Activated CD8-positive, alpha-beta memory T cell treated with anti-CD3 and anti-CD28 coated beads, Interleukin-2, amount 50 U/mL, for 1 hour (primary cell): ENCODE measurements around the gene STEAP1.
"Not testable (repeated sequence)": the region's sequence is repeated elsewhere in the genome, so short reads cannot be mapped to it uniquely, and the experiment has no call there.

Experiments used
- DNase-seq: peaks from one replicate; pipeline ENCODE4 v3.0.0-alpha.2; 2020; ENCODE audit errors: extremely low read depth

Gene STEAP1

GRCh38 chr7:90173127-90173844, 19.0 kb downstream of the STEAP1 start:
- no peak for DNase-seq

GRCh38 chr7:90175667-90176066, 21.4 kb downstream of the STEAP1 start:
- DNase-seq = no peak

- no peak for DNase-seq
Measured at GRCh38 chr7:90176195-90176594, 21.9 kb downstream of the STEAP1 start.

GRCh38 chr7:90178166-90178565, 23.9 kb downstream of the STEAP1 start:
- DNase-seq = no peak

GRCh38 chr7:90178679-90179278, 24.5 kb downstream of the STEAP1 start:
- no peak for DNase-seq

- DNase-seq = no peak
Measured at GRCh38 chr7:90180011-90180585, 25.8 kb downstream of the STEAP1 start.

GRCh38 chr7:90180649-90181048, 26.4 kb downstream of the STEAP1 start:
- DNase-seq = no peak

- DNase-seq = no peak
Measured at GRCh38 chr7:90181485-90181884, 27.2 kb downstream of the STEAP1 start.

- DNase-seq = not testable (repeated sequence)
Measured at GRCh38 chr7:90186290-90186689, 32.0 kb downstream of the STEAP1 start.

- DNase-seq = no peak
Measured at GRCh38 chr7:90187507-90188050, 33.3 kb downstream of the STEAP1 start.

- no peak for DNase-seq
Measured at GRCh38 chr7:90188281-90188680, 34.0 kb downstream of the STEAP1 start.

GRCh38 chr7:90190995-90191394, 36.7 kb downstream of the STEAP1 start:
- DNase-seq = no peak

- no peak for DNase-seq
Measured at GRCh38 chr7:90191648-90192047, 37.4 kb downstream of the STEAP1 start.

- no peak for DNase-seq
Measured at GRCh38 chr7:90192876-90193750, 38.8 kb downstream of the STEAP1 start.

- DNase-seq = no peak
Measured at GRCh38 chr7:90194911-90195809, 40.9 kb downstream of the STEAP1 start.

GRCh38 chr7:90201500-90202195, 47.4 kb downstream of the STEAP1 start:
- DNase-seq = no peak

GRCh38 chr7:90207956-90208355, 53.7 kb downstream of the STEAP1 start:
- DNase-seq = no peak

- no peak for DNase-seq
Measured at GRCh38 chr7:90209776-90210175, 55.5 kb downstream of the STEAP1 start.

GRCh38 chr7:90210475-90210874, 56.2 kb downstream of the STEAP1 start:
- no peak for DNase-seq

- DNase-seq = no peak
Measured at GRCh38 chr7:90210981-90211380, 56.7 kb downstream of the STEAP1 start.
